ENCODE results near the gene SHF.
A peak's percentile ranks its signal among the peaks of the same experiment; 100 is the strongest.

Gene SHF

GRCh38 chr15:45230245-45230965 is 42.6 kb upstream of the SHF start:
- no peak for TF ChIP-seq CTCF (IDR thresholded peaks at IDR 0.05; ENCODE audit: insufficient read depth, low read length, poor library complexity, severe bottlenecking)
- no peaks in the 10 kb centered on the region for H3K36me3 ChIP-seq (ENCODE audit: control insufficient read depth, insufficient read depth, low read length)
- peaks cover 2% of the 10 kb centered on the region; the same call in 1 of the 2 replicates for H3K27me3 ChIP-seq (replicated peaks; ENCODE audit: control insufficient read depth, insufficient read depth, low read length)
- no peak for DNase-seq (ENCODE audit: extremely low read depth, insufficient read length)
- no peak overlapping the region for H3K4me3 ChIP-seq (replicated peaks; ENCODE audit: low read depth, low read length)

GRCh38 chr15:45228931-45229330 is 41.2 kb upstream of the SHF start:
- Histone ChIP-seq H3K27me3 (replicated peaks; ENCODE audit: control insufficient read depth, insufficient read depth, low read length) (peaks cover 2% of the 10 kb centered on the region; the same call in 1 of the 2 replicates), H3K36me3 (ENCODE audit: control insufficient read depth, insufficient read depth, low read length) (no peaks in the 10 kb centered on the region), H3K4me3 (replicated peaks; ENCODE audit: low read depth, low read length) (no peak overlapping the region)
- DNase-seq (ENCODE audit: extremely low read depth, insufficient read length) = no peak
- no peak for TF ChIP-seq CTCF (IDR thresholded peaks at IDR 0.05; ENCODE audit: insufficient read depth, low read length, poor library complexity, severe bottlenecking)

GRCh38 chr15:45225506-45226273 is 37.9 kb upstream of the SHF start:
- no peak overlapping the region for H3K4me3 ChIP-seq (replicated peaks; ENCODE audit: low read depth, low read length)
- TF ChIP-seq CTCF (IDR thresholded peaks at IDR 0.05; ENCODE audit: insufficient read depth, low read length, poor library complexity, severe bottlenecking) = peak; percentile 18
- H3K27me3 ChIP-seq (replicated peaks; ENCODE audit: control insufficient read depth, insufficient read depth, low read length) = peaks cover 2% of the 10 kb centered on the region
- no peaks in the 10 kb centered on the region for H3K36me3 ChIP-seq (ENCODE audit: control insufficient read depth, insufficient read depth, low read length)
- no peak for DNase-seq (ENCODE audit: extremely low read depth, insufficient read length)

GRCh38 chr15:45224621-45225217 is 37.0 kb upstream of the SHF start:
- no peak for DNase-seq (ENCODE audit: extremely low read depth, insufficient read length)
- no peaks in the 10 kb centered on the region for H3K36me3 ChIP-seq (ENCODE audit: control insufficient read depth, insufficient read depth, low read length)
- TF ChIP-seq CTCF (IDR thresholded peaks at IDR 0.05; ENCODE audit: insufficient read depth, low read length, poor library complexity, severe bottlenecking) = no peak
- peaks cover 2% of the 10 kb centered on the region for H3K27me3 ChIP-seq (replicated peaks; ENCODE audit: control insufficient read depth, insufficient read depth, low read length)
- no peak overlapping the region for H3K4me3 ChIP-seq (replicated peaks; ENCODE audit: low read depth, low read length)

- Histone ChIP-seq H3K36me3 (ENCODE audit: control insufficient read depth, insufficient read depth, low read length) (no peaks in the 10 kb centered on the region), H3K4me3 (replicated peaks; ENCODE audit: low read depth, low read length) (no peak overlapping the region), H3K27me3 (replicated peaks; ENCODE audit: control insufficient read depth, insufficient read depth, low read length) (no peaks in the 10 kb centered on the region; the same call in none of the 2 replicates)
- TF ChIP-seq CTCF (IDR thresholded peaks at IDR 0.05; ENCODE audit: insufficient read depth, low read length, poor library complexity, severe bottlenecking) = no peak
- DNase-seq (ENCODE audit: extremely low read depth, insufficient read length) = no peak
Measured at GRCh38 chr15:45221967-45222366, 34.2 kb upstream of the SHF start.

Data from GM06990 (cell line).